ENCODE results near the gene ISG15.
A peak's percentile ranks its signal among the peaks of the same experiment; 100 is the strongest.
"Not testable (repeated sequence)": the region's sequence is repeated elsewhere in the genome, so short reads cannot be mapped to it uniquely, and the experiment has no call there.

The ISG15 gene

DNA sequence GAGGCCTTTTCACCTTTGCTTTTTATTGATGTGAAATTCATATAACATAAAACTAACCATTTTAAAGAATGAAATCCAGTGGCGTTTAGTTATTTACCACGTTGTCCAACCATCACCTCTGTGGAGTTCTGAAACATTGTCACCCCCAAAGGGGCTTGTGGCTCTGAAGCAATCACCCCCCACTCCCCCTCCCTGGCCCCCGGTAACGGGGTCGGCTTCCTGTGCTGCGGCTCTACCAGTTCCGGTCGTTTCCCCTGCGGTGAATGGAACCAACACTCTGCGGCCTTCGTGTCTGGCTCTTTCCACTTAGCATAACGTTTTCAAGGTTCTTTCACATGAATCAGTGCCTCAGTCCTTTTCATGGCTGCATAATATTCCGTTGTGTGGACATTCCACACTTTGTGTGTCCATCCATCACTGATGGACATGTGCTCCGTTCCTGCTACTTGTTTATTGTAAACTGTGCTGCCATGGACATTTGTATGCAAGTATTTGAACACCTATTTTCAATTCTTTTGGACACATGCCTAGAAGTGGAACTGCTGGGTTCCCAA lies 1.8 kb upstream of the ISG15 start:
- no peak for DNase-seq (ENCODE audit: low read depth in 4 of 4, low spot score in 1 of 4)

GRCh38 chr1:1012736-1013104 lies 577 bp upstream of the ISG15 start:
- not testable (repeated sequence) for DNase-seq (ENCODE audit: low read depth in 4 of 4, low spot score in 1 of 4)

DNA sequence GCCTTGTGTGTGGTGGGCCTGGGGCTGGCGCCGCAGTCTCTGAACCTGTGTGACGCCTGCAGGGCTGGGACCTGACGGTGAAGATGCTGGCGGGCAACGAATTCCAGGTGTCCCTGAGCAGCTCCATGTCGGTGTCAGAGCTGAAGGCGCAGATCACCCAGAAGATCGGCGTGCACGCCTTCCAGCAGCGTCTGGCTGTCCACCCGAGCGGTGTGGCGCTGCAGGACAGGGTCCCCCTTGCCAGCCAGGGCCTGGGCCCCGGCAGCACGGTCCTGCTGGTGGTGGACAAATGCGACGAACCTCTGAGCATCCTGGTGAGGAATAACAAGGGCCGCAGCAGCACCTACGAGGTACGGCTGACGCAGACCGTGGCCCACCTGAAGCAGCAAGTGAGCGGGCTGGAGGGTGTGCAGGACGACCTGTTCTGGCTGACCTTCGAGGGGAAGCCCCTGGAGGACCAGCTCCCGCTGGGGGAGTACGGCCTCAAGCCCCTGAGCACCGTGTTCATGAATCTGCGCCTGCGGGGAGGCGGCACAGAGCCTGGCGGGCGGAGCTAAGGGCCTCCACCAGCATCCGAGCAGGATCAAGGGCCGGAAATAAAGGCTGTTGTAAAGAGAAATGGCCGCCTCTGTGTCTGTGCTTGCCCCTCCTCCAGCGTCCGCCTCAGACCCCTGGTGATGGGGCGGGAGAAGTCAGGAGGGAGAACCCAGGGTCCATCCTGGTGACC lies 788 bp downstream of the ISG15 start:
- DNase-seq (ENCODE audit: low read depth in 4 of 4, low spot score in 1 of 4), result no peak

GRCh38 chr1:1014799-1015681 lies 1.7 kb downstream of the ISG15 start:
- DNase-seq (ENCODE audit: low read depth in 4 of 4, low spot score in 1 of 4), result no peak

DNA sequence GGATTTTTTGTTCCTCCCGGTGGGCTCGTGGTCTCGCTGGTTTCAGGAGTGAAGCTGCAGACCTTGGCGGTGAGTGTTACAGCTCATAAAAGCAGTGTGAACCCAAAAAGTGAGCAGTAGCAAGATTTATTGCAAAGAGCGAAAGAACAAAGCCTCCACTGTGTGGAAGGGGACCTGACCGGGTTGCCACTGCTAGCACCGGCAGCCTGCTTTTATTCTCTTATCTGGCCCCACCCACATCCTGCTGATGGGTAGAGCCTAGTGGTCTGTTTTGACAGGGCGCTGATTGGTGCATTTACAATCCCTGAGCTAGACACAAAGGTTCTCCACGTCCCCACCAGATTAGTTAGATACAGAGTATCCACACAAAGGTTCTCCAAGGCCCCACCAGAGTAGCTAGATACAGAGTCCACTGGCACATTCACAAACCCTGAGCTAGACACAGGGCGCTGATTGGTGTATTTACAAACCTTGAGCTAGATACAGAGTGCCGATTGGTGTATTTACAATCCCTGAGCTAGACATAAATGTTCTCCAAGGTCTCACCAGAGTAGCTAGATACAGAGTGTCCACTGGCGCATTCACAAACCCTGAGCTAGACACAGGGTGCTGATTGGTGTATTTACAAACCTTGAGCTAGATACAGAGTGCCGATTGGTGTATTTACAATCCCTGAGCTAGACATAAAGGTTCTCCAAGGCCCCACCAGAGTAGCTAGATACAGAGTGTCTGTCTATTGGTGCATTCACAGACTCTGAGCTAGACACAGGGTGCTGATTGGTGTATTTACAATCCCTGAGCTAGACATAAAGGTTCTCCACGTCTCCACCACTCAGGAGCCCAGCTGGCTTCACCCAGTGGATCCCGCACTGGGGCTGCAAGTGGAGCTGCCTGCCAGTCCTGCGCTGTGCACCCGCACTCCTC lies 4.4 kb downstream of the ISG15 start:
- not testable (repeated sequence) for DNase-seq (ENCODE audit: low read depth in 4 of 4, low spot score in 1 of 4)

GRCh38 chr1:1018321-1018685 lies 5.0 kb downstream of the ISG15 start:
- DNase-seq (ENCODE audit: low read depth in 4 of 4, low spot score in 1 of 4), result not testable (repeated sequence)

GRCh38 chr1:1019122-1019999 lies 6.1 kb downstream of the ISG15 start:
- peak; percentile 58 to 73 (median 62) for DNase-seq (ENCODE audit: low read depth in 4 of 4, low spot score in 1 of 4)

- no peak for DNase-seq (ENCODE audit: low read depth in 4 of 4, low spot score in 1 of 4)
Measured at GRCh38 chr1:1020000-1020404, 6.7 kb downstream of the ISG15 start, which contains the start of gene AGRN. Gene AGRN, plus strand, starts transcription at chr1:1020120. Its CDS starts 53 bp downstream, at chr1:1020173.

DNA sequence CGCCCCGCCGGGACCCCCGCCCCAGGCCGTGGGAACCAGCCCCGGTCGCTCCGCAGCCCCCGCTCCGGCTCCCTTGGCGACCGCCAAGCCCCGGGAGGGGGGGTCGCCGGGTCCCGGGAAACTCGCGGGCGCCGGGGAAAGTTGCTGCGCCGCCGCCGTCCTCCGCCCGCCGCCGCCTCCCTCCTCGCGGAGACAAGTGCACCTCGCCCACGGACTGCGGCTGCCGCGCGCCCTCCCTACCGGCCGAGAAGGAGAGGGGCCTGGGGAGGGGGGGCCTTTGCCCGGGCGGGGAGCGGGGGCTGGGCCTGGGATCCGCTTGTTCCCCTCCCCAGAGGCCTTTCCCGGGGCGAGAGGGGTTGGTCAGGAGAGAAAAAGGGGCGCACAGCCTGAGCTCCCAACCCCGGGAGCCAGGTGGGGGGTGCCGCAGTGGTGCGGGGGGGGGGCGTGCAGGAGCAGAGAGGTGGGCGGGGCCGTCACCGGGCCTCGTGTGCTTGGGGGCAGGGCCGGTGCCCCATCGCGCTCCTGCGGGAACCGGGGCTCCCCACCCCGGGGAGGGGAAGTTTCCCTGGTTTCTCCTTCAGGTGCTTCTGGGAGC lies 7.2 kb downstream of the ISG15 start:
- no peak for DNase-seq (ENCODE audit: low read depth in 4 of 4, low spot score in 1 of 4)

DNA sequence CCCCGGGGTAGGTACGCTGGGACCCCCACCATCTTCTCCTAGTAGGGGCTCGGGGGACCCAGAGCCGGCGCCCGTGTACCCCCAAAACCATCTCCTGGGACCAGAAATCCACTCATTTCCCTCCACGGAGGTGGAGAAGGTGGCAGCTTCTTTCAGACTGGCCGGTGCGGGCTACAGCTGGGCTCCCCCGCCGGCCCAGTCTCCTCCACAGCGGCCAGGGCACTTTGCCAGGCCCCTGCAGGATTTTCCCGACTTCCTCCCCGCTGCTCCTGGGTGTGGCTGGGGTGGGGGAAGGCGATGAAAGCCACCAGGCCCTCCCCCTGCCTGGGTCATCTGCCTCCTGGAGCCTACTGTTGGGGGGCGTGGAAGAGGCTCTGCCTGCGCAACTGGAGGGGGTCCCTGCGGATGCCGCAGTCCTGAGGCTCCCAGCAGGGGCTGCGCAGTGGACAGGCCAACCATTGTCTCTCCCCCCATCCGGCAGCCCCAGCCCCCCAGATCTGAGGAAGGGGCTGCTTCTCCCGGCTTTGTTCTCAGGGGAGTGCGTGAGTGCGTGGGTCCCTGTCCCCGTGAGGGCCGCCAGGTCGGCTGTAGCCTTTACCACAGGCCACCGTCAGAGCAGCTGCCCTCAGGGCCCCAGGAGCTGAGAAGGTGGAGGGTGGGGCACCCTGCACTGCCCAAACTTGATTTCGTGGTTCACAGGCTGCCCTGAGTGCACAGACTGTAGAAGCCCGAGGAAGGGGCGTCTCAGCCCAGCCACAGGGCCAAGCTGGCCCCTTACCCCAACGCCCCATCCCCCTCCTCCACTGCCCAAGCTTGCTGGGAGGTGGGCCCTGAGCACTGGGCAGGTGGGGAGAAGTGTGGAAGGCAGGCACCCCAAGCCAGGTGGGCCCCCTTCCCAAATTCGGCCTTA lies 8.0 kb downstream of the ISG15 start:
- no peak for DNase-seq (ENCODE audit: low read depth in 4 of 4, low spot score in 1 of 4)

DNA sequence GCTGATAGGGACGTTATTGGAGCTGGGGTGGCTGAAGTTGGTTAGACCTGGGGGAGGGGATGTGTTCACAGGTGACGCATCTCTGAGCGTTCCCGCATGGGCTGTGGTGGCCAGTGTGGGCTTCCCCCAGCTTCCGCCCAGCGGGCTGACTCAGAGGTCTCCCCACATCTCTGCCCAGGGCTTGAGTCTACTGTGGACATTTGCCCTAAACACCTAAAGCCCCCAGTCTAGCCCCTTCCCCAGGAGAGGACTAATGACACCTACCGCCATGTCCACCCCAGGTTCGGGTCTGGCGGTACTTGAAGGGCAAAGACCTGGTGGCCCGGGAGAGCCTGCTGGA lies 8.6 kb downstream of the ISG15 start:
- DNase-seq (ENCODE audit: low read depth in 4 of 4, low spot score in 1 of 4), result no peak

DNA sequence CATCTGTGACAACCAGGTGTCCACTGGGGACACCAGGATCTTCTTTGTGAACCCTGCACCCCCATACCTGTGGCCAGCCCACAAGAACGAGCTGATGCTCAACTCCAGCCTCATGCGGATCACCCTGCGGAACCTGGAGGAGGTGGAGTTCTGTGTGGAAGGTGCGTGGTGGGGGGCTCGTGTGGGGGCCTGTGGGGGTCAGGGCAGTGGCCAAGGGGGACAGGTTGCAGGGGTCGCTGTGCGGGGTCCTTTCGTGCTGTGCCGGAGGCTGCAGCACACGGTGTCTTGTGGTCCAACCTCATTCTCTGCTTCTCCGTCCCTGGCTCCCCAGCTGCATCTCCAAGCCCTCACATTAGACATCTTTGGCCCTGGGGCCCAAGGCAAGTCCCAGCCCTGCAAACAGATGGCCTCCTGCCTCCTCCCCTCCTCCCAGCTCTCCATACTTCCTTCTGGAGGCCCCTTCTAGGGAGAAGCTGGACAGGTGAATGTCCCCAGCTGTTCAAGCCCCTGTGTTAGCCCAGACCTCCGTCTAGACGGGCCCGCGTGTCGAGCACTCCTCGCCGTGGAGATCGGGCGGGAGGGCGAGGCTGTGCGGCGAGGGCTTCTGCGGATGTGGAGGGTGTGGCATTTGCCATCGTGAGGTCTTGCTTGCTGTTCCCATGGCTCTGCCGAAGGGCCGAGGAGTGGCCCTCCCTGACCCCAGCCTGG lies 9.2 kb downstream of the ISG15 start:
- no peak for DNase-seq (ENCODE audit: low read depth in 4 of 4, low spot score in 1 of 4)

GRCh38 chr1:1023700-1024099 lies 10.4 kb downstream of the ISG15 start:
- DNase-seq (ENCODE audit: low read depth in 4 of 4, low spot score in 1 of 4), result no peak

GRCh38 chr1:1024149-1024770 lies 11.0 kb downstream of the ISG15 start:
- no peak for DNase-seq (ENCODE audit: low read depth in 4 of 4, low spot score in 1 of 4)

- no peak for DNase-seq (ENCODE audit: low read depth in 4 of 4, low spot score in 1 of 4)
Measured at GRCh38 chr1:1024771-1025699, 11.7 kb downstream of the ISG15 start.

DNA sequence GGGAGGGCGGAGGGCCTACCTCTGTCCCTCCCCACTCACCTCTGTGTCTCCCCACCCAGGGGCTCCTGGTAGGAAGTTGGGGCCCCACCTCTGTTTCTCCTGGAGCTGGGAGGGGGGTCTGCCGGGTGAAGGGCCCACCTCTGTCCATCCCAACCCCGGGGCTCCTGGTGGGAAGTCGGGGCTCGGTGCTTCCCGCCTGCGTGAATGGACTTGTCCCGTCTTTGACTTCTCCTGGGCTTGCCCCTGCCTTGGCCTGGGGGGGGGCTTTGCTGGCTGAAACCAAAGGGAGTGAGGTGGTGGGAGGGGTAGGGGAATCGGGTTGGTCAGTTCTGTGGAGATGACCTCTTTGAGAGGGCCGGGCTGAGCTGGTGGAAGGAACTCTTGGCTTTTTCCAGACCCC lies 12.4 kb downstream of the ISG15 start:
- DNase-seq (ENCODE audit: low read depth in 4 of 4, low spot score in 1 of 4), result no peak
